ENCODE results near the gene TAX1BP3. TPM values are rescaled to one million over a fixed set of nuclear protein-coding genes. Genes with fewer than 3 reads are reported as not detected.

TAX1BP3 gene
- total RNA-seq, 1 experiment from 2014 or later, result 50.0 TPM

DNA sequence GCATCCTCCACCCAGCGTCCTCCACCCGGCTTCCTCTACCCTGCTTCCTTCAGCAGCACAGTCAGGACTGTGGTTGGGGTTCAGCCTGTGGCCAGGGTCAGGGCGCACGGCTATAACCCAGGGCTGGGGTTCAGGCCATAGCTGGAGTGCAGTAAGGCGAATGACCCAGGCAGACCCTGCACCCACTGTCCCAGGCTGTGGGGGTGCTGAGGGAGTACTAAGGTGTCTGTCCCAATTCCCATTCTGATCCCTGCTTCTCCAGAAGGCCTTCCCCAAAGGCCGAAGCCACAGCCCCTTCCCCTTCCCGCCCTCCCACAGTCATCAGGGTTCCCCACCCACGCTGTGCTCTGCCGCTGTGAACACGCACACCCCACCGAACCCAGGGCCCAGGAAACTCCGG, 12.7 kb upstream of the TAX1BP3 start:
- H3K4me1 ChIP-seq (ENCODE audit: control insufficient read depth in 1 of 2, insufficient read depth in 2 of 2, low read length in 2 of 2), result peaks cover 0 to 10% of the 10 kb centered on the region in 2 experiments; a peak in 3 of 4 replicates
- no peak overlapping the region for H3K9ac ChIP-seq (ENCODE audit: low read length)
- no peak overlapping the region for H3K27ac ChIP-seq (ENCODE audit: low read depth, low read length)
- H3K9me3 ChIP-seq (ENCODE audit: control insufficient read depth in 1 of 2, insufficient read depth in 1 of 2, low read depth in 1 of 2, low read length in 2 of 2), result no peaks in the 10 kb centered on the region
- ChIA-PET CTCF (interaction anchor here (0.9 kb wide), 1 partner anchor 56 kb away, joined by 4 read pairs; no protein-coding TSS in a partner anchor), POLR2A (no interaction called here), RAD21 (ENCODE audit: low non-redundant PET in 1 of 2, low total read pairs in 2 of 2, uncharacterized antibody in 2 of 2, unreplicated experiment in 2 of 2) (no interaction called here)
- ATAC-seq (no peak), DNase-seq (ENCODE audit: low read depth, low spot score) (no peak)
- BruUV-seq (replicated peaks), result no TSS peak
- H3K9me2 ChIP-seq (ENCODE audit: insufficient read depth), result no peaks in the 10 kb centered on the region
- no peak overlapping the region for H2AFZ ChIP-seq (ENCODE audit: low read depth, low read length, poor library complexity, severe bottlenecking)
- H3K4me2 ChIP-seq (ENCODE audit: low read length), result no peak overlapping the region
- TF ChIP-seq, protein P1, sequence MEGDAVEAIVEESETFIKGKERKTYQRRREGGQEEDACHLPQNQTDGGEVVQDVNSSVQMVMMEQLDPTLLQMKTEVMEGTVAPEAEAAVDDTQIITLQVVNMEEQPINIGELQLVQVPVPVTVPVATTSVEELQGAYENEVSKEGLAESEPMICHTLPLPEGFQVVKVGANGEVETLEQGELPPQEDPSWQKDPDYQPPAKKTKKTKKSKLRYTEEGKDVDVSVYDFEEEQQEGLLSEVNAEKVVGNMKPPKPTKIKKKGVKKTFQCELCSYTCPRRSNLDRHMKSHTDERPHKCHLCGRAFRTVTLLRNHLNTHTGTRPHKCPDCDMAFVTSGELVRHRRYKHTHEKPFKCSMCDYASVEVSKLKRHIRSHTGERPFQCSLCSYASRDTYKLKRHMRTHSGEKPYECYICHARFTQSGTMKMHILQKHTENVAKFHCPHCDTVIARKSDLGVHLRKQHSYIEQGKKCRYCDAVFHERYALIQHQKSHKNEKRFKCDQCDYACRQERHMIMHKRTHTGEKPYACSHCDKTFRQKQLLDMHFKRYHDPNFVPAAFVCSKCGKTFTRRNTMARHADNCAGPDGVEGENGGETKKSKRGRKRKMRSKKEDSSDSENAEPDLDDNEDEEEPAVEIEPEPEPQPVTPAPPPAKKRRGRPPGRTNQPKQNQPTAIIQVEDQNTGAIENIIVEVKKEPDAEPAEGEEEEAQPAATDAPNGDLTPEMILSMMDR (IDR thresholded peaks at IDR 0.05 in 2 of 3, conservative IDR thresholded peaks at IDR 0.05 in 1 of 3; ENCODE audit: borderline replicate concordance in 1 of 3, insufficient read depth in 1 of 3, low read depth in 2 of 3, low read length in 2 of 3), result no peak
- TF ChIP-seq CEBPB (IDR thresholded peaks at IDR 0.05; ENCODE audit: low read depth) (no peak), EZH2 (IDR thresholded peaks at IDR 0.05) (no peak), FOSL1 (IDR thresholded peaks at IDR 0.05; ENCODE audit: low read depth) (no peak), JUND (IDR thresholded peaks at IDR 0.05) (no peak), ELF1 (IDR thresholded peaks at IDR 0.05; ENCODE audit: borderline replicate concordance, low read depth) (no peak), TCF7L2 (IDR thresholded peaks at IDR 0.05; ENCODE audit: borderline replicate concordance, extremely low read depth, insufficient read depth, insufficient read length) (no peak), SIN3A (IDR thresholded peaks at IDR 0.05; ENCODE audit: low read depth) (no peak), ZNF274 (IDR thresholded peaks at IDR 0.05; ENCODE audit: low read depth, low read length) (no peak), POLR2AphosphoS5 (IDR thresholded peaks at IDR 0.05; ENCODE audit: low read depth, low read length) (no peak), POLR2A (IDR thresholded peaks at IDR 0.05; ENCODE audit: borderline replicate concordance, extremely low read depth, insufficient read depth, insufficient read length) (no peak), SRF (IDR thresholded peaks at IDR 0.05; ENCODE audit: low read depth) (no peak), RAD21 (IDR thresholded peaks at IDR 0.05; ENCODE audit: low read depth) (no peak), CBX3 (IDR thresholded peaks at IDR 0.05; ENCODE audit: low read depth) (no peak), ZFX (IDR thresholded peaks at IDR 0.05) (no peak)
- TF ChIP-seq, protein P2, sequence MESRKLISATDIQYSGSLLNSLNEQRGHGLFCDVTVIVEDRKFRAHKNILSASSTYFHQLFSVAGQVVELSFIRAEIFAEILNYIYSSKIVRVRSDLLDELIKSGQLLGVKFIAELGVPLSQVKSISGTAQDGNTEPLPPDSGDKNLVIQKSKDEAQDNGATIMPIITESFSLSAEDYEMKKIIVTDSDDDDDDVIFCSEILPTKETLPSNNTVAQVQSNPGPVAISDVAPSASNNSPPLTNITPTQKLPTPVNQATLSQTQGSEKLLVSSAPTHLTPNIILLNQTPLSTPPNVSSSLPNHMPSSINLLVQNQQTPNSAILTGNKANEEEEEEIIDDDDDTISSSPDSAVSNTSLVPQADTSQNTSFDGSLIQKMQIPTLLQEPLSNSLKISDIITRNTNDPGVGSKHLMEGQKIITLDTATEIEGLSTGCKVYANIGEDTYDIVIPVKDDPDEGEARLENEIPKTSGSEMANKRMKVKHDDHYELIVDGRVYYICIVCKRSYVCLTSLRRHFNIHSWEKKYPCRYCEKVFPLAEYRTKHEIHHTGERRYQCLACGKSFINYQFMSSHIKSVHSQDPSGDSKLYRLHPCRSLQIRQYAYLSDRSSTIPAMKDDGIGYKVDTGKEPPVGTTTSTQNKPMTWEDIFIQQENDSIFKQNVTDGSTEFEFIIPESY (IDR thresholded peaks at IDR 0.05; ENCODE audit: extremely low read depth, insufficient replicate concordance, low read length), result no peak
- intact Hi-C loops (cut with micrococcal nuclease), result no loop called here
- no peaks in the 10 kb centered on the region for H3K27me3 ChIP-seq (ENCODE audit: insufficient read depth, low read length)
- H3K4me3 ChIP-seq (replicated peaks in 1 of 2; ENCODE audit: low read depth in 1 of 2, low read length in 2 of 2), result no peak overlapping the region
- no peaks in the 10 kb centered on the region for H3K36me3 ChIP-seq (ENCODE audit: control insufficient read depth in 1 of 2, insufficient read depth in 2 of 2, low read length in 2 of 2)
- H3K79me2 ChIP-seq (ENCODE audit: insufficient read depth, low read length), result no peaks in the 10 kb centered on the region
- no peaks in the 10 kb centered on the region for H4K20me1 ChIP-seq (ENCODE audit: insufficient read depth)
